Measurements from ENCODE around the gene WNT2B. TPM values are rescaled to one million over a fixed set of nuclear protein-coding genes. Genes with fewer than 3 reads are reported as not detected.

Gene WNT2B
- total RNA-seq, 1 experiment from 2014 or later: 1.2 TPM

DNA sequence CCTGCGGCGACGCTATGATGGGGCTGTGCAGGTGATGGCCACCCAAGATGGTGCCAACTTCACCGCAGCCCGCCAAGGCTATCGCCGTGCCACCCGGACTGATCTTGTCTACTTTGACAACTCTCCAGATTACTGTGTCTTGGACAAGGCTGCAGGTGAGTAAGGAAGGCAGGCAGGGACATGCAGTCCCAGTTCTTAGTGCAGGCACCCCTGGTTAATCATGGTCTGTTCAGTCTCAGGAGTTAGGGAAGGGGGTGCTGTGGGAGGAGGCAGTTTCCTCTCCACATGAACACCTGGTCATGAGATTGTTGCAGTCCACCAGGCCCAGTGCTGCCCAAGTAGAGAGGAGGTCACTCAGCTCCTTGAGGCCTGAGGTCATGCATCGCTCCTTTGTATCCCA lies 8.5 kb downstream of the WNT2B start (continued):
- TF ChIP-seq, protein P1, sequence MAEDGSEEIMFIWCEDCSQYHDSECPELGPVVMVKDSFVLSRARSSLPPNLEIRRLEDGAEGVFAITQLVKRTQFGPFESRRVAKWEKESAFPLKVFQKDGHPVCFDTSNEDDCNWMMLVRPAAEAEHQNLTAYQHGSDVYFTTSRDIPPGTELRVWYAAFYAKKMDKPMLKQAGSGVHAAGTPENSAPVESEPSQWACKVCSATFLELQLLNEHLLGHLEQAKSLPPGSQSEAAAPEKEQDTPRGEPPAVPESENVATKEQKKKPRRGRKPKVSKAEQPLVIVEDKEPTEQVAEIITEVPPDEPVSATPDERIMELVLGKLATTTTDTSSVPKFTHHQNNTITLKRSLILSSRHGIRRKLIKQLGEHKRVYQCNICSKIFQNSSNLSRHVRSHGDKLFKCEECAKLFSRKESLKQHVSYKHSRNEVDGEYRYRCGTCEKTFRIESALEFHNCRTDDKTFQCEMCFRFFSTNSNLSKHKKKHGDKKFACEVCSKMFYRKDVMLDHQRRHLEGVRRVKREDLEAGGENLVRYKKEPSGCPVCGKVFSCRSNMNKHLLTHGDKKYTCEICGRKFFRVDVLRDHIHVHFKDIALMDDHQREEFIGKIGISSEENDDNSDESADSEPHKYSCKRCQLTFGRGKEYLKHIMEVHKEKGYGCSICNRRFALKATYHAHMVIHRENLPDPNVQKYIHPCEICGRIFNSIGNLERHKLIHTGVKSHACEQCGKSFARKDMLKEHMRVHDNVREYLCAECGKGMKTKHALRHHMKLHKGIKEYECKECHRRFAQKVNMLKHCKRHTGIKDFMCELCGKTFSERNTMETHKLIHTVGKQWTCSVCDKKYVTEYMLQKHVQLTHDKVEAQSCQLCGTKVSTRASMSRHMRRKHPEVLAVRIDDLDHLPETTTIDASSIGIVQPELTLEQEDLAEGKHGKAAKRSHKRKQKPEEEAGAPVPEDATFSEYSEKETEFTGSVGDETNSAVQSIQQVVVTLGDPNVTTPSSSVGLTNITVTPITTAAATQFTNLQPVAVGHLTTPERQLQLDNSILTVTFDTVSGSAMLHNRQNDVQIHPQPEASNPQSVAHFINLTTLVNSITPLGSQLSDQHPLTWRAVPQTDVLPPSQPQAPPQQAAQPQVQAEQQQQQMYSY (CRISPR knock-in tag; IDR thresholded peaks at IDR 0.05): no peak
- TF ChIP-seq GABPB1 (CRISPR knock-in tag; IDR thresholded peaks at IDR 0.05) (no peak), EMX1 (CRISPR knock-in tag; IDR thresholded peaks at IDR 0.05) (no peak), SP1 (CRISPR knock-in tag; conservative IDR thresholded peaks at IDR 0.05) (no peak), JUN (CRISPR knock-in tag; IDR thresholded peaks at IDR 0.05) (no peak), NFE2L1 (CRISPR knock-in tag; IDR thresholded peaks at IDR 0.05) (no peak), CREB1 (CRISPR knock-in tag; IDR thresholded peaks at IDR 0.05) (no peak)
- TF ChIP-seq, protein P2, sequence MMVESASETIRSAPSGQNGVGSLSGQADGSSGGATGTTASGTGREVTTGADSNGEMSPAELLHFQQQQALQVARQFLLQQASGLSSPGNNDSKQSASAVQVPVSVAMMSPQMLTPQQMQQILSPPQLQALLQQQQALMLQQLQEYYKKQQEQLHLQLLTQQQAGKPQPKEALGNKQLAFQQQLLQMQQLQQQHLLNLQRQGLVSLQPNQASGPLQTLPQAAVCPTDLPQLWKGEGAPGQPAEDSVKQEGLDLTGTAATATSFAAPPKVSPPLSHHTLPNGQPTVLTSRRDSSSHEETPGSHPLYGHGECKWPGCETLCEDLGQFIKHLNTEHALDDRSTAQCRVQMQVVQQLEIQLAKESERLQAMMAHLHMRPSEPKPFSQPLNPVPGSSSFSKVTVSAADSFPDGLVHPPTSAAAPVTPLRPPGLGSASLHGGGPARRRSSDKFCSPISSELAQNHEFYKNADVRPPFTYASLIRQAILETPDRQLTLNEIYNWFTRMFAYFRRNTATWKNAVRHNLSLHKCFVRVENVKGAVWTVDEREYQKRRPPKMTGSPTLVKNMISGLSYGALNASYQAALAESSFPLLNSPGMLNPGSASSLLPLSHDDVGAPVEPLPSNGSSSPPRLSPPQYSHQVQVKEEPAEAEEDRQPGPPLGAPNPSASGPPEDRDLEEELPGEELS (CRISPR knock-in tag; IDR thresholded peaks at IDR 0.05): no peak
- TF ChIP-seq, protein P3, sequence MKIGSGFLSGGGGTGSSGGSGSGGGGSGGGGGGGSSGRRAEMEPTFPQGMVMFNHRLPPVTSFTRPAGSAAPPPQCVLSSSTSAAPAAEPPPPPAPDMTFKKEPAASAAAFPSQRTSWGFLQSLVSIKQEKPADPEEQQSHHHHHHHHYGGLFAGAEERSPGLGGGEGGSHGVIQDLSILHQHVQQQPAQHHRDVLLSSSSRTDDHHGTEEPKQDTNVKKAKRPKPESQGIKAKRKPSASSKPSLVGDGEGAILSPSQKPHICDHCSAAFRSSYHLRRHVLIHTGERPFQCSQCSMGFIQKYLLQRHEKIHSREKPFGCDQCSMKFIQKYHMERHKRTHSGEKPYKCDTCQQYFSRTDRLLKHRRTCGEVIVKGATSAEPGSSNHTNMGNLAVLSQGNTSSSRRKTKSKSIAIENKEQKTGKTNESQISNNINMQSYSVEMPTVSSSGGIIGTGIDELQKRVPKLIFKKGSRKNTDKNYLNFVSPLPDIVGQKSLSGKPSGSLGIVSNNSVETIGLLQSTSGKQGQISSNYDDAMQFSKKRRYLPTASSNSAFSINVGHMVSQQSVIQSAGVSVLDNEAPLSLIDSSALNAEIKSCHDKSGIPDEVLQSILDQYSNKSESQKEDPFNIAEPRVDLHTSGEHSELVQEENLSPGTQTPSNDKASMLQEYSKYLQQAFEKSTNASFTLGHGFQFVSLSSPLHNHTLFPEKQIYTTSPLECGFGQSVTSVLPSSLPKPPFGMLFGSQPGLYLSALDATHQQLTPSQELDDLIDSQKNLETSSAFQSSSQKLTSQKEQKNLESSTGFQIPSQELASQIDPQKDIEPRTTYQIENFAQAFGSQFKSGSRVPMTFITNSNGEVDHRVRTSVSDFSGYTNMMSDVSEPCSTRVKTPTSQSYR (CRISPR knock-in tag; IDR thresholded peaks at IDR 0.05): no peak
- TF ChIP-seq, protein P4, sequence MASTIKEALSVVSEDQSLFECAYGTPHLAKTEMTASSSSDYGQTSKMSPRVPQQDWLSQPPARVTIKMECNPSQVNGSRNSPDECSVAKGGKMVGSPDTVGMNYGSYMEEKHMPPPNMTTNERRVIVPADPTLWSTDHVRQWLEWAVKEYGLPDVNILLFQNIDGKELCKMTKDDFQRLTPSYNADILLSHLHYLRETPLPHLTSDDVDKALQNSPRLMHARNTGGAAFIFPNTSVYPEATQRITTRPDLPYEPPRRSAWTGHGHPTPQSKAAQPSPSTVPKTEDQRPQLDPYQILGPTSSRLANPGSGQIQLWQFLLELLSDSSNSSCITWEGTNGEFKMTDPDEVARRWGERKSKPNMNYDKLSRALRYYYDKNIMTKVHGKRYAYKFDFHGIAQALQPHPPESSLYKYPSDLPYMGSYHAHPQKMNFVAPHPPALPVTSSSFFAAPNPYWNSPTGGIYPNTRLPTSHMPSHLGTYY (CRISPR knock-in tag; IDR thresholded peaks at IDR 0.05): no peak
- TF ChIP-seq, protein P5, sequence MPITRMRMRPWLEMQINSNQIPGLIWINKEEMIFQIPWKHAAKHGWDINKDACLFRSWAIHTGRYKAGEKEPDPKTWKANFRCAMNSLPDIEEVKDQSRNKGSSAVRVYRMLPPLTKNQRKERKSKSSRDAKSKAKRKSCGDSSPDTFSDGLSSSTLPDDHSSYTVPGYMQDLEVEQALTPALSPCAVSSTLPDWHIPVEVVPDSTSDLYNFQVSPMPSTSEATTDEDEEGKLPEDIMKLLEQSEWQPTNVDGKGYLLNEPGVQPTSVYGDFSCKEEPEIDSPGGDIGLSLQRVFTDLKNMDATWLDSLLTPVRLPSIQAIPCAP (CRISPR knock-in tag; IDR thresholded peaks at IDR 0.05): no peak
- TF ChIP-seq, protein P6, sequence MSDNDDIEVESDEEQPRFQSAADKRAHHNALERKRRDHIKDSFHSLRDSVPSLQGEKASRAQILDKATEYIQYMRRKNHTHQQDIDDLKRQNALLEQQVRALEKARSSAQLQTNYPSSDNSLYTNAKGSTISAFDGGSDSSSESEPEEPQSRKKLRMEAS (CRISPR knock-in tag; IDR thresholded peaks at IDR 0.05): no peak

DNA sequence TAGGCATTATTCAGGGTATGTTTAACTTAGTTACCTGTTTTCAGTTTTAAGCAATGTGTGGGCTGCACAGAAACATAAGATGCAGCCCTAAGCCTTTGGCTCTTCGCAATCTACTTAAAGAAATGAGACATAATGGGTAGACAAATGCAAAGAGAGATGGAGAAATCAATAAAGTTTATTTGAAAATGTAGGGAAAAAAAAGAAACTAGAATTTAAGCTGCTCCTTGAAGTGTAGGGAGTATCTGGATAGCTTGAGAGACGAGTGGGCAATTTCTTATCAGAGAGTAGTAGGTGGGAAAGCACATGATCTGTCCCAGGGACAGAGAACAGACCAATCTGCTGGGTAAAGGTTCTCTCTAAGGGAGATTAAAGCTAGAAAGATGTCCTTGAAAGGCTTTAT lies 8.9 kb downstream of the WNT2B start:
- no peaks in the 10 kb centered on the region for H3K9me3 Mint-ChIP-seq
- no peak for DNase-seq (ENCODE audit: low spot score)
- no peaks in the 10 kb centered on the region for H3K36me3 Mint-ChIP-seq
- H3K4me3 Mint-ChIP-seq: no peak overlapping the region
- ChIA-PET POLR2A (no interaction called here), CTCF (no interaction called here)
- no peak for ATAC-seq
- 0 out of 2 replicates have a peak, but pooled peaks cover 4% of the 10 kb centered on the region for H3K4me1 Mint-ChIP-seq
- H3K27ac Mint-ChIP-seq: no peak overlapping the region
- H3K27me3 Mint-ChIP-seq (ENCODE audit: low read depth): peaks cover 9% of the 10 kb centered on the region
- TF ChIP-seq, protein P7, sequence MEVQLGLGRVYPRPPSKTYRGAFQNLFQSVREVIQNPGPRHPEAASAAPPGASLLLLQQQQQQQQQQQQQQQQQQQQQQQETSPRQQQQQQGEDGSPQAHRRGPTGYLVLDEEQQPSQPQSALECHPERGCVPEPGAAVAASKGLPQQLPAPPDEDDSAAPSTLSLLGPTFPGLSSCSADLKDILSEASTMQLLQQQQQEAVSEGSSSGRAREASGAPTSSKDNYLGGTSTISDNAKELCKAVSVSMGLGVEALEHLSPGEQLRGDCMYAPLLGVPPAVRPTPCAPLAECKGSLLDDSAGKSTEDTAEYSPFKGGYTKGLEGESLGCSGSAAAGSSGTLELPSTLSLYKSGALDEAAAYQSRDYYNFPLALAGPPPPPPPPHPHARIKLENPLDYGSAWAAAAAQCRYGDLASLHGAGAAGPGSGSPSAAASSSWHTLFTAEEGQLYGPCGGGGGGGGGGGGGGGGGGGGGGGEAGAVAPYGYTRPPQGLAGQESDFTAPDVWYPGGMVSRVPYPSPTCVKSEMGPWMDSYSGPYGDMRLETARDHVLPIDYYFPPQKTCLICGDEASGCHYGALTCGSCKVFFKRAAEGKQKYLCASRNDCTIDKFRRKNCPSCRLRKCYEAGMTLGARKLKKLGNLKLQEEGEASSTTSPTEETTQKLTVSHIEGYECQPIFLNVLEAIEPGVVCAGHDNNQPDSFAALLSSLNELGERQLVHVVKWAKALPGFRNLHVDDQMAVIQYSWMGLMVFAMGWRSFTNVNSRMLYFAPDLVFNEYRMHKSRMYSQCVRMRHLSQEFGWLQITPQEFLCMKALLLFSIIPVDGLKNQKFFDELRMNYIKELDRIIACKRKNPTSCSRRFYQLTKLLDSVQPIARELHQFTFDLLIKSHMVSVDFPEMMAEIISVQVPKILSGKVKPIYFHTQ (CRISPR knock-in tag; IDR thresholded peaks at IDR 0.05): no peak
- TF ChIP-seq, protein P8, sequence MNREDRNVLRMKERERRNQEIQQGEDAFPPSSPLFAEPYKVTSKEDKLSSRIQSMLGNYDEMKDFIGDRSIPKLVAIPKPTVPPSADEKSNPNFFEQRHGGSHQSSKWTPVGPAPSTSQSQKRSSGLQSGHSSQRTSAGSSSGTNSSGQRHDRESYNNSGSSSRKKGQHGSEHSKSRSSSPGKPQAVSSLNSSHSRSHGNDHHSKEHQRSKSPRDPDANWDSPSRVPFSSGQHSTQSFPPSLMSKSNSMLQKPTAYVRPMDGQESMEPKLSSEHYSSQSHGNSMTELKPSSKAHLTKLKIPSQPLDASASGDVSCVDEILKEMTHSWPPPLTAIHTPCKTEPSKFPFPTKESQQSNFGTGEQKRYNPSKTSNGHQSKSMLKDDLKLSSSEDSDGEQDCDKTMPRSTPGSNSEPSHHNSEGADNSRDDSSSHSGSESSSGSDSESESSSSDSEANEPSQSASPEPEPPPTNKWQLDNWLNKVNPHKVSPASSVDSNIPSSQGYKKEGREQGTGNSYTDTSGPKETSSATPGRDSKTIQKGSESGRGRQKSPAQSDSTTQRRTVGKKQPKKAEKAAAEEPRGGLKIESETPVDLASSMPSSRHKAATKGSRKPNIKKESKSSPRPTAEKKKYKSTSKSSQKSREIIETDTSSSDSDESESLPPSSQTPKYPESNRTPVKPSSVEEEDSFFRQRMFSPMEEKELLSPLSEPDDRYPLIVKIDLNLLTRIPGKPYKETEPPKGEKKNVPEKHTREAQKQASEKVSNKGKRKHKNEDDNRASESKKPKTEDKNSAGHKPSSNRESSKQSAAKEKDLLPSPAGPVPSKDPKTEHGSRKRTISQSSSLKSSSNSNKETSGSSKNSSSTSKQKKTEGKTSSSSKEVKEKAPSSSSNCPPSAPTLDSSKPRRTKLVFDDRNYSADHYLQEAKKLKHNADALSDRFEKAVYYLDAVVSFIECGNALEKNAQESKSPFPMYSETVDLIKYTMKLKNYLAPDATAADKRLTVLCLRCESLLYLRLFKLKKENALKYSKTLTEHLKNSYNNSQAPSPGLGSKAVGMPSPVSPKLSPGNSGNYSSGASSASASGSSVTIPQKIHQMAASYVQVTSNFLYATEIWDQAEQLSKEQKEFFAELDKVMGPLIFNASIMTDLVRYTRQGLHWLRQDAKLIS (CRISPR knock-in tag; IDR thresholded peaks at IDR 0.05; ENCODE audit: borderline replicate concordance): no peak
- TF ChIP-seq ZNF671 (CRISPR knock-in tag; IDR thresholded peaks at IDR 0.05): no peak
- no peak for TF ChIP-seq TEAD1 (CRISPR knock-in tag; IDR thresholded peaks at IDR 0.05)
- TF ChIP-seq, protein P9, sequence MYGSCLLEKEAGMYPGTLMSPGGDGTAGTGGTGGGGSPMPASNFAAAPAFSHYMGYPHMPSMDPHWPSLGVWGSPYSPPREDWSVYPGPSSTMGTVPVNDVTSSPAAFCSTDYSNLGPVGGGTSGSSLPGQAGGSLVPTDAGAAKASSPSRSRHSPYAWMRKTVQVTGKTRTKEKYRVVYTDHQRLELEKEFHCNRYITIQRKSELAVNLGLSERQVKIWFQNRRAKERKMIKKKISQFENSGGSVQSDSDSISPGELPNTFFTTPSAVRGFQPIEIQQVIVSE (CRISPR knock-in tag; IDR thresholded peaks at IDR 0.05; ENCODE audit: borderline replicate concordance): no peak
- no peak for TF ChIP-seq GTF2I (CRISPR knock-in tag; conservative IDR thresholded peaks at IDR 0.05)

Data from WTC11 (cell line).